Spleen (tissue), 11 donors: ENCODE measurements around the gene ARNT2. TPM values are rescaled to one million over a fixed set of nuclear protein-coding genes. Genes with fewer than 3 reads are reported as not detected.

ENCODE experiments used
- DNase-seq: peaks from one replicate; pipeline ENCODE4 v3.0.0-alpha.2; 2020
- H3K27ac ChIP-seq, 8 donors: fragments of 200-600 bp; sonication (generic) in 7 of 8; 1 replicate in 4 of 8; 2 replicates in 4 of 8; pipeline versions ENCODE4 v1.5.0 to v1.8.0; 2016 to 2021; ENCODE audit warnings: inconsistent platforms in 4 of 8, mild to moderate bottlenecking in 4 of 8, moderate library complexity in 1 of 8
- H3K27me3 ChIP-seq, 7 donors: fragments of 200-600 bp; sonication (generic) in 6 of 7; replicated peaks in 1 of 7; 1 replicate in 4 of 7; 2 replicates in 3 of 7; pipeline versions ENCODE4 v1.5.0 to v1.8.0; 2016 to 2021; ENCODE audit warnings: inconsistent platforms in 3 of 7, mild to moderate bottlenecking in 1 of 7
- H3K36me3 ChIP-seq, 6 donors: fragments of 200-600 bp; sonication (generic) in 5 of 6; 1 replicate in 4 of 6; 2 replicates in 2 of 6; pipeline versions ENCODE4 v1.5.0 to v1.8.0; 2016 to 2021; ENCODE audit warnings: inconsistent platforms in 2 of 6
- H3K4me1 ChIP-seq, 6 donors: fragments of 200-600 bp; sonication (generic) in 5 of 6; 1 replicate in 3 of 6; 2 replicates in 3 of 6; pipeline versions ENCODE4 v1.5.0 to v1.8.0; 2016 to 2021; ENCODE audit warnings: inconsistent platforms in 3 of 6
- H3K4me3 ChIP-seq, 8 donors: fragments of 200-600 bp; sonication (generic) in 7 of 8; 1 replicate in 4 of 8; 2 replicates in 4 of 8; pipeline versions ENCODE4 v1.5.0 to v1.8.0; 2016 to 2021; ENCODE audit warnings: inconsistent platforms in 4 of 8, mild to moderate bottlenecking in 4 of 8, moderate library complexity in 2 of 8
- H3K9me3 ChIP-seq, 8 donors: fragments of 200-600 bp; sonication (generic) in 7 of 8; 1 replicate in 4 of 8; 2 replicates in 4 of 8; pipeline versions ENCODE4 v1.5.0 to v1.8.0; 2016 to 2021; ENCODE audit warnings: inconsistent platforms in 4 of 8
- POLR2A ChIP-seq, 3 donors: fragments of 450-650 bp; IDR thresholded peaks; one replicate each; pipeline ENCODE4 v1.5.1; 2017; ENCODE audit warnings: antibody characterized with exemption in 3 of 3, mild to moderate bottlenecking in 1 of 3
- POLR2AphosphoS5 ChIP-seq, 3 donors: sonication (generic); formaldehyde crosslinking; IDR thresholded peaks; one replicate each; pipeline ENCODE4 v1.5.1; 2017; ENCODE audit warnings: antibody characterized with exemption in 3 of 3
- WGBS, 5 donors: extraction: QIAGEN DNeasy Blood & Tissue Kit in 3 of 5; methylation state at CpG; one replicate each; pipeline versions ENCODE4 v1.1.5 to v1.1.7; 2013 to 2018; 5-methylcytosine and 5-hydroxymethylcytosine counted together
- intact Hi-C: fragments of 100-400 bp; cut with DNase I; formaldehyde crosslinking; loops from one replicate; pipeline ENCODE4 v1.15.0; 2023; ENCODE audit warnings: low total_unique reads
- polyA plus RNA-seq, 3 donors: library from polyadenylated mRNA; stranded (reverse); fragments of 200-250 nt; gene quantifications; one replicate each; pipeline ENCODE4 v1.2.1, GENCODE V29; 2013
- total RNA-seq, 7 donors: library from RNA; depleted of rRNA in 3 of 7; stranded (reverse); fragments of >200 nt in 3 of 7; fragmentation: NEBNext Ultra II Directional in 4 of 7; extraction: Animal tissue kit (Norgen Biotek cat#: 25700) in 4 of 7; gene quantifications; one replicate each; pipeline versions ENCODE4 v1.1.0 to v1.2.1, GENCODE V29; 2016 to 2021
- TF ChIP-seq, protein P1 (sequence below), 11 experiments: fragments of 200-600 bp in 7 of 11; fragments of 450-650 bp in 4 of 11; sonication (generic) in 4 of 11; IDR thresholded peaks in 8 of 11; conservative IDR thresholded peaks in 3 of 11; 1 replicate in 7 of 11; 2 replicates in 4 of 11; pipeline versions ENCODE4 v1.4.0 to v1.8.0; 2016 to 2021; ENCODE audit warnings: antibody characterized with exemption in 11 of 11, inconsistent platforms in 4 of 11, mild to moderate bottlenecking in 1 of 11
- donor health status: healthy with polysubstance abuse.
- donor health status: DM: no; HTN: no; CAD: no; lungs with moderate emphysema.
- donor health status: DM: no; HTN: no; CAD: no.
- donor health status: Bipolar disorder and iron deficiency.
- donor health status: healthy.
- donor health status: DM: no; HTN: no; CAD: no.
- donor health status: DM: yes; HTN: yes; CAD: no.

ARNT2 gene
- total and polyA plus RNA-seq, 10 donors: 1.9 to 12.3 (median 9.1) TPM

DNA sequence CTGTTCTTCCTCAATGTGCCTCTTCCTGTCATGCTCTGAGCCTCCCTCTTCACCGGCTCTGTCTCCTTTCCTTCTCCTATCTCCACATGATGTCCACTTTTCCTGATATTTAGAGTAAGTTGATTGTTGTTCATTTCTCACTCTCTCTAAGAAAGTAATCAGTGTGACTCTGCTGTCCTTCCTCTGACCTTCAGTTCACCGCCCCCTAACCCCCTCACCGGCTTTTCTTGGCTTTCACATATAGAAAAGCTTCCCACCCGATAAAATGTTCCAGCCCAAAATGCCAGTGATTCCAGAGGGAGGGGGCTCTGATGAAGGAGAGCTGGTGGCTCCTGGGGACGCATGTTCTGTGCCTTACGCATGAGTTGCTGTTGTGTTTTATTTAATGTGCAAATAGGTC lies 170.4 kb downstream of the ARNT2 start:
- Histone ChIP-seq H3K9me3 (no peaks in the 10 kb centered on the region), H3K36me3 (peaks cover 0 to 18% (median 0%) of the 10 kb centered on the region in 6 donors), H3K4me1 (no peaks in the 10 kb centered on the region), H3K4me3 (no peak overlapping the region), H3K27ac (no peak overlapping the region), H3K27me3 (no peaks in the 10 kb centered on the region)
- 76 to 88% (median 81%) methylated on average over 6 of the region's 6 CpGs for WGBS, 5 donors
- intact Hi-C loops: no loop called here
- TF ChIP-seq POLR2AphosphoS5 (IDR thresholded peaks at IDR 0.05) (no peak), POLR2A (IDR thresholded peaks at IDR 0.05) (no peak)
- TF ChIP-seq, protein P1, sequence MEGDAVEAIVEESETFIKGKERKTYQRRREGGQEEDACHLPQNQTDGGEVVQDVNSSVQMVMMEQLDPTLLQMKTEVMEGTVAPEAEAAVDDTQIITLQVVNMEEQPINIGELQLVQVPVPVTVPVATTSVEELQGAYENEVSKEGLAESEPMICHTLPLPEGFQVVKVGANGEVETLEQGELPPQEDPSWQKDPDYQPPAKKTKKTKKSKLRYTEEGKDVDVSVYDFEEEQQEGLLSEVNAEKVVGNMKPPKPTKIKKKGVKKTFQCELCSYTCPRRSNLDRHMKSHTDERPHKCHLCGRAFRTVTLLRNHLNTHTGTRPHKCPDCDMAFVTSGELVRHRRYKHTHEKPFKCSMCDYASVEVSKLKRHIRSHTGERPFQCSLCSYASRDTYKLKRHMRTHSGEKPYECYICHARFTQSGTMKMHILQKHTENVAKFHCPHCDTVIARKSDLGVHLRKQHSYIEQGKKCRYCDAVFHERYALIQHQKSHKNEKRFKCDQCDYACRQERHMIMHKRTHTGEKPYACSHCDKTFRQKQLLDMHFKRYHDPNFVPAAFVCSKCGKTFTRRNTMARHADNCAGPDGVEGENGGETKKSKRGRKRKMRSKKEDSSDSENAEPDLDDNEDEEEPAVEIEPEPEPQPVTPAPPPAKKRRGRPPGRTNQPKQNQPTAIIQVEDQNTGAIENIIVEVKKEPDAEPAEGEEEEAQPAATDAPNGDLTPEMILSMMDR (IDR thresholded peaks at IDR 0.05 in 8 of 11, conservative IDR thresholded peaks at IDR 0.05 in 3 of 11): no peak
- DNase-seq: peak; percentile 45

GRCh38 chr15:80576519-80577090 lies 172.4 kb downstream of the ARNT2 start:
- H3K27ac ChIP-seq: no peak overlapping the region
- peak; percentile 36 for DNase-seq
- H3K27me3 ChIP-seq: no peaks in the 10 kb centered on the region
- H3K4me3 ChIP-seq: no peak overlapping the region
- TF ChIP-seq, protein P1 (IDR thresholded peaks at IDR 0.05 in 8 of 11, conservative IDR thresholded peaks at IDR 0.05 in 3 of 11): no peak
- TF ChIP-seq POLR2AphosphoS5 (IDR thresholded peaks at IDR 0.05): no peak
- no peak for TF ChIP-seq POLR2A (IDR thresholded peaks at IDR 0.05)
- H3K36me3 ChIP-seq: peaks cover 0 to 26% (median 0%) of the 10 kb centered on the region in 6 donors
- H3K4me1 ChIP-seq: no peaks in the 10 kb centered on the region
- intact Hi-C loops: no loop called here
- H3K9me3 ChIP-seq: no peaks in the 10 kb centered on the region
- 88 to 96% (median 93%) methylated on average over 12 of the region's 12 CpGs for WGBS, 5 donors

GRCh38 chr15:80577552-80578205 lies 173.5 kb downstream of the ARNT2 start:
- H3K4me3 ChIP-seq: no peak overlapping the region
- TF ChIP-seq POLR2AphosphoS5 (IDR thresholded peaks at IDR 0.05) (no peak), POLR2A (IDR thresholded peaks at IDR 0.05) (no peak)
- TF ChIP-seq, protein P1 (IDR thresholded peaks at IDR 0.05 in 8 of 11, conservative IDR thresholded peaks at IDR 0.05 in 3 of 11): no peak
- H3K36me3 ChIP-seq: peaks cover 0 to 26% (median 0%) of the 10 kb centered on the region in 6 donors
- peak; percentile 58 for DNase-seq
- H3K27me3 ChIP-seq: no peaks in the 10 kb centered on the region
- intact Hi-C loops: no loop called here
- no peaks in the 10 kb centered on the region for H3K4me1 ChIP-seq
- no peak overlapping the region for H3K27ac ChIP-seq
- WGBS, 5 donors: 71 to 100% (median 89%) methylated on average over 1 to 8 of the region's 8 CpGs
- H3K9me3 ChIP-seq: no peaks in the 10 kb centered on the region

- Histone ChIP-seq H3K4me3 (no peak overlapping the region), H3K4me1 (no peaks in the 10 kb centered on the region), H3K36me3 (peaks cover 0 to 26% (median 0%) of the 10 kb centered on the region in 6 donors), H3K27ac (no peak overlapping the region), H3K9me3 (no peaks in the 10 kb centered on the region), H3K27me3 (no peaks in the 10 kb centered on the region)
- peak; percentile 53 for DNase-seq
- 78 to 95% (median 87%) methylated on average over 5 of the region's 5 CpGs for WGBS, 5 donors
- TF ChIP-seq, protein P1 (IDR thresholded peaks at IDR 0.05 in 8 of 11, conservative IDR thresholded peaks at IDR 0.05 in 3 of 11): no peak
- TF ChIP-seq POLR2AphosphoS5 (IDR thresholded peaks at IDR 0.05): no peak
- no peak for TF ChIP-seq POLR2A (IDR thresholded peaks at IDR 0.05)
- intact Hi-C loops: no loop called here
These were observed 174.0 kb downstream of the ARNT2 start for GRCh38 chr15:80578206-80578595.
